Fibroblast of pulmonary artery (primary cell): ENCODE results near the gene COQ7.
A peak's percentile ranks its signal among the peaks of the same experiment; 100 is the strongest.

Source experiments
- DNase-seq: peaks from one replicate; pipeline ENCODE4 v3.0.0-alpha.2; 2010; ENCODE audit warnings: low read depth
- H3K4me3 ChIP-seq: replicated peaks from 2 replicates; pipeline ENCODE4 v1.5.1; 2011; ENCODE audit warnings: low read depth, mild to moderate bottlenecking, control low read depth, low read length, moderate library complexity
- TF ChIP-seq, protein P1 (sequence below): IDR thresholded peaks from 2 replicates; pipeline ENCODE4 v1.5.1; 2011; ENCODE audit warnings: mild to moderate bottlenecking, control low read depth, low read length, inconsistent platforms; ENCODE audit errors: missing control alignments

COQ7 gene

DNA sequence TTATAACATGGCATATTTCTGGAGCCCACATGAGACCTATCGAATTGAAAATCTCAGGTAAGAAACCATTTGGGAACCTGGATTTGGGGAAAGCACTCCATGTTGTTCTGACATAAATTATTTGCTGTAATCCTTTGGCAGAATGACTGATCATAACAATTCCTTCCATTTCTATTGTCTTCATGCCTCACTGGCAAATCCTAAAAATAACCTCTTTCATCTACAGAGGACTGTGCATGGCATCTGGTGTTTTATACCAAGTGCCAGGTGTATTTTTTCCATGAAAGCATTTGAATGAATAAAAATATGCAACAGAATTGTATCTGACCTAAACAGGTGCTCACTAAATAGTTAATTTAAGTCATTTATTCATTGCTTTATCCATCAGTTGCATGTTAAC lies 33.7 kb upstream of the COQ7 start:
- no peak for DNase-seq
- TF ChIP-seq, protein P1, sequence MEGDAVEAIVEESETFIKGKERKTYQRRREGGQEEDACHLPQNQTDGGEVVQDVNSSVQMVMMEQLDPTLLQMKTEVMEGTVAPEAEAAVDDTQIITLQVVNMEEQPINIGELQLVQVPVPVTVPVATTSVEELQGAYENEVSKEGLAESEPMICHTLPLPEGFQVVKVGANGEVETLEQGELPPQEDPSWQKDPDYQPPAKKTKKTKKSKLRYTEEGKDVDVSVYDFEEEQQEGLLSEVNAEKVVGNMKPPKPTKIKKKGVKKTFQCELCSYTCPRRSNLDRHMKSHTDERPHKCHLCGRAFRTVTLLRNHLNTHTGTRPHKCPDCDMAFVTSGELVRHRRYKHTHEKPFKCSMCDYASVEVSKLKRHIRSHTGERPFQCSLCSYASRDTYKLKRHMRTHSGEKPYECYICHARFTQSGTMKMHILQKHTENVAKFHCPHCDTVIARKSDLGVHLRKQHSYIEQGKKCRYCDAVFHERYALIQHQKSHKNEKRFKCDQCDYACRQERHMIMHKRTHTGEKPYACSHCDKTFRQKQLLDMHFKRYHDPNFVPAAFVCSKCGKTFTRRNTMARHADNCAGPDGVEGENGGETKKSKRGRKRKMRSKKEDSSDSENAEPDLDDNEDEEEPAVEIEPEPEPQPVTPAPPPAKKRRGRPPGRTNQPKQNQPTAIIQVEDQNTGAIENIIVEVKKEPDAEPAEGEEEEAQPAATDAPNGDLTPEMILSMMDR = no peak

DNA sequence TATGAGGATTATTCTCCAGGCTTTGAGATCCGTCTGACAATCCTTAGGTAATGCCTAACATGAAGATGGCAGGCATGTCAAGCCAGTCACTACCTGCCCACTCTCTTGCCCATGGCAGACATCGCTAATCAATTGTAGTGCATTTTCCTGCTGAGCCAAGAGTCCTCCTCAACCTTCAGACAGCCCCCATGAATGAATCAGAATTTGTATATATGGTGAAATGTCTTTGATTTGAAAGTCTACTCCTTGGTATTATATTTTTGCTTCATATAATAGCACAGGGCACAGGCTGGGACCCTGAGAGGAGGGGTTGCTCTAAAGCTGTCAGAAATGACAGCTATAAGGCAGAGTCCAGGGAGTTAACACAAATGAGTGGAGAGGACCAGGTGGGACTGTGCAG lies 27.0 kb upstream of the COQ7 start:
- TF ChIP-seq, protein P1 = no peak
- no peak for DNase-seq
- no peak overlapping the region for H3K4me3 ChIP-seq

More for the DNA sequence above, 33.7 kb upstream of the COQ7 start:
- no peak overlapping the region for H3K4me3 ChIP-seq

DNA sequence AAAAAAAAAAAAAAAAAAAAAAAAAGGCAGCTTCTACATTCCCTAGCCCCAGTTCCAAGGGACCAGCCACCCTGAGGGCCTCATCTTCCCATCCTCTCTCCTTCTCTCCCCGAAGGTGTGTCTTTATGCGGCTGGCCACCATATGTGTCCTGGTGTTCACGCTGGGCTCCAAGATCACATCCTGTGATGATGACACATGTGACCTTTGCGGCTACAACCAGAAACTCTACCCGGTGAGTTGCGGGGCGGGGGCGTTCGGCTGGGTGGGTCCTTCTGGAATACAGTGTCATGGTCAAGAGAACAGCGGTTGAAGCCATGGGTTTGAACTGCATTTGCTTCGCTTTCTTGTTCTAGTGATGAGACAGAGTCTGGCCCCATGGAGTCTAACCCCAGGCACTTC lies 22.6 kb upstream of the COQ7 start:
- TF ChIP-seq, protein P1 = no peak
- no peak overlapping the region for H3K4me3 ChIP-seq
- no peak for DNase-seq

DNA sequence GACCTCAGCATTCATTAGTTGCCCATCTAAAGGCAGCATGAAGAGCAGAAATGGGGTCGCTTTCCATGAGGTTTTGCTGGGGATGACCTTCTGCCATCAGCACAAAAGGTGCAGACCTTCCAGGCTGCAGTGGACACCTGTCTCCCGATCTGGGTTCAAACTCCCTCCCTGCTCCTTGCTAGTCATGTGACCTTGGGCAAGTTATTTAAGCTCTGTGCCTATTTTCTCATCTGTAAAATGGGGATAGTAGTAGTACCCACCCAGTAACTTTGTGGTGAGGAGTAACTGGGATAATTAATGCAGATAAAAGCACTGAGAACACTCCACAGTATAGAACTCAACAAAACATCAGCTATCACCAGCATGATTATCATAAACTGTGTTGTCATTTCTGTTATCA lies 21.4 kb upstream of the COQ7 start:
- TF ChIP-seq, protein P1 = no peak
- DNase-seq = no peak
- H3K4me3 ChIP-seq = no peak overlapping the region

DNA sequence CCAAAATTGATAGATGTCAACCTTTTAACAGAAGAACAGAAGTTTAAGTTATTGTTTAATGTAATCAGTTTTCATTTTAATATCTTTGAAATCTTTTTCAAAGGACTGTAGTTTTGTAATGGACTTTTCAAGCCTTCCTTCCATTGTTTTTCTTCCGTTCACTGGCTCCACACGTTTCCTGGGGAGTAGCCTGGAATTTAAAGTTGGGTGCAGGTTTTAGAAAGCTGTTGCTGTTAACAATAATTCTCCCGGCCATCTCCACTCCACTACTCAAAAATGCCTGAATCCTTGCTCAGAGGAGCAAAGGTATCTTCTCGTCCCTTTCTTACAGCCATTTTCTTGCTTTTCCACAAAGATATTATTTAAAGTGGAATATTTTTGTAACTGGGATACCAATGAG lies 4.7 kb upstream of the COQ7 start:
- H3K4me3 ChIP-seq = no peak overlapping the region
- TF ChIP-seq, protein P1 = no peak
- DNase-seq = no peak

DNA sequence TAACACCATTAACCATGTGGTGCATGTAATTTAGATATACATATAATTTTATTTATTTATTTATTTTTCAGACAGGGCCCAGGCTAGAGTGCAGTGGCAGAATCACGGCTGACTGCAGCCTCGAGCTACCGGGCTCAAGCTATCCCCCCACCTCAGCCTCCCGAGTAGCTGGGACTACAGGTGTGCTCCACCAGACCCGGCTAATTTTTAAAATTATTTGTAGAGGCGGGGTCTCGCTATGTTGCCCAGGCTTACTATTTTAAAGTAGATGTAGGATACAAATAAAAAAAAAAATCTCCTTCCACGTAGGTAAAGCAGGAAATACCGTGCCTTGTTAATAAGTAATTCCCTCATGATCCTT lies 446 bp upstream of the COQ7 start:
- TF ChIP-seq, protein P1 = no peak
- peak overlapping the region; percentile 92 for H3K4me3 ChIP-seq
- no peak for DNase-seq

DNA sequence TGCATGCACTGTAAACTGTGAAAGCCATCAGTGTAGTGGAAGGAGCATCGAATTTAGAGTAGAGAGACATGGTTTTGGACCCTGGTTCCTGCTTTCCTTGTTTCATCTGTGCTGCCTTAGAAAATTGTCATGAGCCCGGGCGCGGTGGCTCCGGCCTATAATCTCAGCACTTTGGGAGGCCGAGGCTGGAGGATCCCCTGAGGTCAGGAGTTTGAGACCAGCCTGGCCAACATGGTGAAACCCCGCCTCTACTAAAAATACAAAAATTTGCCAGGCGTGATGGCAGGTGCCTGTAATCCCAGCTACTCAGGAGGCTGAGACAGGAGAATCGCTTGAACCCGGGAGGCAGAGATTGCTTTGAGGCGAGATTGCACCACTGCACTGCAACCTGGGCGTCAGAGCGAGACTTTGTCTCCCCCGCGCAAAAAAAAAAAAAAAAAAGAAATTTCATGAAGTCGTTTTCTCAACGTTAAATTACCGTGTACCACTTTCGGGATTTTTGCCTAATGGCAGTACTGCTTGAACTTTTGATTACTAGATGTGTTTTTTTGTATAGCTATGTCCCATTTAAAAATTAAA lies 912 bp downstream of the COQ7 start:
- no peak for DNase-seq
- TF ChIP-seq, protein P1 = no peak
- H3K4me3 ChIP-seq = peak overlapping the region; percentile 92
